Measurements from ENCODE around the gene CYP19A1. TPM values are rescaled to one million over a fixed set of nuclear protein-coding genes. Genes with fewer than 3 reads are reported as not detected.

Gene CYP19A1
- polyA plus RNA-seq, 1 experiment, result not detected

DNA sequence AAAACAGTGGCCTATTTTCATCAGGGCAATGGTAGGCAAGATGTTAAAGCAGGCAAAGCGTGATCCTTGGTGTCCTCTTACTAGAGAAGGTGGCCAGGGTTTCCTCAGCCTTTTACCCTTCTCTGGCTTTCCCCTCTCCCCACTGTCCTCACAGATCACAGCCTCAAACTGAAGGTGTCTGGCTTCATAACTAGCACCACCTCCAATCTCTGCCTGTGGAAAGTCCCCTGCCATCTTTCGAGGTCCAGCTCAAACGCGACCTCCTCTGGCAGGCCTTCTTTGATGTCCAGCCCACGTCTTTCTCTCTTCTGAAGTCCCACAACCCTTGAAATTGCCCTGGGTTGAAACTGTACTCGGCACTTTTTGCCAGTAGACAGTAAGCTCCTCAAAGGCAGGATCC, 35.9 kb downstream of the CYP19A1 start:
- H3K4me3 ChIP-seq (ENCODE audit: low read depth, low read length), result no peak overlapping the region
- TF ChIP-seq, protein P1, sequence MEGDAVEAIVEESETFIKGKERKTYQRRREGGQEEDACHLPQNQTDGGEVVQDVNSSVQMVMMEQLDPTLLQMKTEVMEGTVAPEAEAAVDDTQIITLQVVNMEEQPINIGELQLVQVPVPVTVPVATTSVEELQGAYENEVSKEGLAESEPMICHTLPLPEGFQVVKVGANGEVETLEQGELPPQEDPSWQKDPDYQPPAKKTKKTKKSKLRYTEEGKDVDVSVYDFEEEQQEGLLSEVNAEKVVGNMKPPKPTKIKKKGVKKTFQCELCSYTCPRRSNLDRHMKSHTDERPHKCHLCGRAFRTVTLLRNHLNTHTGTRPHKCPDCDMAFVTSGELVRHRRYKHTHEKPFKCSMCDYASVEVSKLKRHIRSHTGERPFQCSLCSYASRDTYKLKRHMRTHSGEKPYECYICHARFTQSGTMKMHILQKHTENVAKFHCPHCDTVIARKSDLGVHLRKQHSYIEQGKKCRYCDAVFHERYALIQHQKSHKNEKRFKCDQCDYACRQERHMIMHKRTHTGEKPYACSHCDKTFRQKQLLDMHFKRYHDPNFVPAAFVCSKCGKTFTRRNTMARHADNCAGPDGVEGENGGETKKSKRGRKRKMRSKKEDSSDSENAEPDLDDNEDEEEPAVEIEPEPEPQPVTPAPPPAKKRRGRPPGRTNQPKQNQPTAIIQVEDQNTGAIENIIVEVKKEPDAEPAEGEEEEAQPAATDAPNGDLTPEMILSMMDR (IDR thresholded peaks at IDR 0.05; ENCODE audit: low read depth, low read length), result no peak
- no peak overlapping the region for H3K27ac ChIP-seq (ENCODE audit: low read depth, low read length)
- no peaks in the 10 kb centered on the region for H3K9me3 ChIP-seq (ENCODE audit: control insufficient read depth, insufficient read depth, low read length)
- H3K27me3 ChIP-seq (ENCODE audit: control insufficient read depth, insufficient read depth, low read length), result peaks cover 40% of the 10 kb centered on the region
- ChIA-PET CTCF (no interaction called here), POLR2A (no interaction called here)
- no peak for DNase-seq (ENCODE audit: low read depth, low spot score)

DNA sequence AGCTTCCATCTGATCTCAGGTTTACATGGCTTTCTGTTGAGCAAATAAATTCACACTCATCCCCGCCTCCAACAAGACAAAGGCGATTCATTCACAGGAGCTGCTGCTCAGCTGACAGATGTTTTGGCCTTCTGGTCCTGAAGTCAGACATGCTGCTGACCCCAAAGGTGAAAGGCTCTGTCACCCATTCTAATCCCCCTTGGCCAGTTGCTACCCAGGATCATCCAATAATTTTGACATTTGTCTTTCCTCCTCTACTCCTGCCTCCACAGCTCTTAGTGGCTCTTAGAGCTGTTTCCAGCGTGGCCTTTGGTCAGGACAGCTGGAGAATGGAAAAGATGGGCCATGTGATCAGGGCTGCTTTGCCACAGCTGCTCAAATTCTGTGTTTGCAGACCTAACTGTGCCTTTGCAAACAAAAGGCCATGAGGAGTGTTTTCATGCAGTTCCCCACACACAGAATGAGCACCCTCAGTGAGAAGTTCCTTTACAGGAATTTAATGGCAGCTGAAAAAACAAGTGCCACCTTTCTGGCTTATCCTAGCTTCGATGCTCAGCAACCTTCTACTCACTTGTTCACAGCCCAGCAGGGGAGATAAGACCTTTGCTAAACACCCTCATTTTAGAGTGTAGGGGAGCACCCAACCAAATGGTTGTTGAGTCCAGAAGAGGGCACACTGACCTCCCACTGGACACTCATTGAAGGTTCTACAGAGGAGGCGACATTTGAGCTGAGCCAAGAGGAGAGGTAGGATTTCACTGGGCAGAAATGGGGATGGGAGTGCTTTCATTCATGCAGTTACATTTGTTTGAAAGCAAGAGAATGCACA, 39.0 kb downstream of the CYP19A1 start:
- Histone ChIP-seq H3K9me3 (ENCODE audit: control insufficient read depth, insufficient read depth, low read length) (no peaks in the 10 kb centered on the region), H3K4me3 (ENCODE audit: low read depth, low read length) (no peak overlapping the region), H3K27me3 (ENCODE audit: control insufficient read depth, insufficient read depth, low read length) (peaks cover 43% of the 10 kb centered on the region), H3K27ac (ENCODE audit: low read depth, low read length) (no peak overlapping the region)
- ChIA-PET POLR2A (no interaction called here), CTCF (interaction anchor here (1.2 to 2.3 kb wide), 3 partner anchors 17 to 103 kb away, joined by 6 to 7 read pairs (median 7); no protein-coding TSS in a partner anchor)
- TF ChIP-seq, protein P1 (IDR thresholded peaks at IDR 0.05; ENCODE audit: low read depth, low read length), result no peak
- DNase-seq (ENCODE audit: low read depth, low spot score), result no peak

DNA sequence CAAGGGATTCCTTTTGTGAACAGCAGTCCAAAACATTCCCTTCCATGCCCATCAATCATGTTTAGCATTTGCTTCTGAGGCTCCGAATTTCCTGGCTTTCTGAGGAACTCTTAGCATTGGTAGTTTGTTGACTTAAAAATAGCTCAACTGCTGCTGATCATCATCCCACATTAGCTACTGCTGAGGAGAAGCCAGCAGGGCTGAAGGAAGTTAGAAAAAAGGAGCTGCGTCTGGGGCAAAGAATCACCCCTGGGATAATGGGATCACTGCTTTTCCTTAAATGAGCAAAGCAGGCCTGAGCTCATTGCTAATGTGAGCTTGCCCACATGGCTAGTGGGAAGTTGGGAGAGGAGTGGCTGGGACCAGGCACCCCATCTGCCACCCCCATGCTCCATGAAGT, 39.8 kb downstream of the CYP19A1 start:
- no peak for DNase-seq (ENCODE audit: low read depth, low spot score)
- ChIA-PET CTCF (interaction anchor here (1.2 to 2.3 kb wide), 3 partner anchors 16 to 103 kb away, joined by 6 to 7 read pairs (median 7); no protein-coding TSS in a partner anchor), POLR2A (no interaction called here)
- no peak overlapping the region for H3K4me3 ChIP-seq (ENCODE audit: low read depth, low read length)
- TF ChIP-seq, protein P1 (IDR thresholded peaks at IDR 0.05; ENCODE audit: low read depth, low read length), result no peak
- peaks cover 2% of the 10 kb centered on the region; the same call in 1 of the 2 replicates for H3K9me3 ChIP-seq (ENCODE audit: control insufficient read depth, insufficient read depth, low read length)
- H3K27ac ChIP-seq (ENCODE audit: low read depth, low read length), result no peak overlapping the region
- H3K27me3 ChIP-seq (ENCODE audit: control insufficient read depth, insufficient read depth, low read length), result peaks cover 42% of the 10 kb centered on the region

DNA sequence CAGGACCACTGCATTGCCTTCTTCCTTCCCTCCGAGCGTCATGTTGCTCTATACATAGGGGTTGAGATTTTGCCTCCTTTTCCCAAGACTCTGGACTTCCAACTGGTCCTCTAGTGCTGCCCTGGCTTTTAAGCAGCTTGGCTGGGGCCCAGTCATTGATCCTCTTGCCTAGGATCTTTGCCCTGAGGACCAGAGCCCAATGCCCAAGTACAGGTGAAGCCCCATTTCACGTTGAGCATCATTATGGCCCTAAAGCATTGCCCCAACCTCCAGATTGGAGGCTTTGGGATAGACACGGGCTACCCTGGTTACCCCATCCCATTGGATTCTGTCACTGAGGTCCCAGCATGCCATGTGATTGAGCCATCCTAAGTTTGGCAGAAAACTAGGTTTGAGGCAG, 47.7 kb downstream of the CYP19A1 start:
- peaks cover 5% of the 10 kb centered on the region; the same call in 1 of the 2 replicates for H3K9me3 ChIP-seq (ENCODE audit: control insufficient read depth, insufficient read depth, low read length)
- H3K27me3 ChIP-seq (ENCODE audit: control insufficient read depth, insufficient read depth, low read length), result peaks cover 27% of the 10 kb centered on the region
- ChIA-PET POLR2A (no interaction called here), CTCF (interaction anchor here (1.7 kb wide), 1 partner anchor 9 kb away, joined by 5 read pairs; no protein-coding TSS in a partner anchor)
- TF ChIP-seq, protein P1 (IDR thresholded peaks at IDR 0.05; ENCODE audit: low read depth, low read length), result no peak
- no peak overlapping the region for H3K27ac ChIP-seq (ENCODE audit: low read depth, low read length)
- no peak for DNase-seq (ENCODE audit: low read depth, low spot score)
- no peak overlapping the region for H3K4me3 ChIP-seq (ENCODE audit: low read depth, low read length)

DNA sequence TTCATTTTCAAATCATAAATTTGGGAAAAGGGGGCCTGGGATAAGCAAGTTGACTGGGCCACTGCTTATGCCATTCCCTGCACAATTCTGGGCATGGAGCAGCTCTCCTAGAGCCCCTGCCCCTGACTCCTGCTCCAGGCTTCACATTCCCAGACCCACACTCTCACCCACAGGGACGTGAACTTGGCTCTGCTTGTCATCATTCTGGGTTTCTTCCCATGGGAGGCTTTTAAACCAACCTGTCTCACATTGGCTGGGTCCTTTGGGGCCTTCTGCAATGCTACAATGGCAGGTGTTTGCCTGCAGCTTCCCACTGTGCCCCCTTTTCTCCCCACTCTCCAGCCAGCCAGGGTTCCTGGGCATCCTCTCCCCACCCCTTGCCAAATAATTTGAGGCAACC, 49.1 kb downstream of the CYP19A1 start:
- CTCF ChIA-PET, result interaction anchor here (1.0 to 1.7 kb wide), 2 partner anchors 8 to 92 kb away, joined by 3 to 5 read pairs; no protein-coding TSS in a partner anchor
- no peak overlapping the region for H3K4me3 ChIP-seq (ENCODE audit: low read depth, low read length)
- TF ChIP-seq, protein P1 (IDR thresholded peaks at IDR 0.05; ENCODE audit: low read depth, low read length), result no peak
- H3K27ac ChIP-seq (ENCODE audit: low read depth, low read length), result no peak overlapping the region
- POLR2A ChIA-PET, result no interaction called here
- DNase-seq (ENCODE audit: low read depth, low spot score), result no peak
- H3K27me3 ChIP-seq (ENCODE audit: control insufficient read depth, insufficient read depth, low read length), result peaks cover 27% of the 10 kb centered on the region
- H3K9me3 ChIP-seq (ENCODE audit: control insufficient read depth, insufficient read depth, low read length), result peaks cover 5% of the 10 kb centered on the region; the same call in 1 of the 2 replicates
